NCI-H1694 treated with DMSO at 0.1 percent for 48 hours (cell line): ENCODE results near the gene TGM3.

Source experiments
- DNase-seq: peaks from one replicate; lab custom pipeline; 2025; lab: John Stamatoyannopoulos, UW

The TGM3 gene

GRCh38 chr20:2336471-2336870, 40.7 kb downstream of the TGM3 start:
- DNase-seq = no peak

- DNase-seq = no peak
Measured at GRCh38 chr20:2337142-2337541, 41.3 kb downstream of the TGM3 start.

- DNase-seq = no peak
Measured at GRCh38 chr20:2338411-2339066, 42.7 kb downstream of the TGM3 start.

- no peak for DNase-seq
Measured at GRCh38 chr20:2340136-2340535, 44.3 kb downstream of the TGM3 start.

GRCh38 chr20:2340823-2341222, 45.0 kb downstream of the TGM3 start:
- no peak for DNase-seq

GRCh38 chr20:2341336-2341735, 45.5 kb downstream of the TGM3 start:
- DNase-seq = no peak

- DNase-seq = no peak
Measured at GRCh38 chr20:2342243-2342642, 46.4 kb downstream of the TGM3 start.

GRCh38 chr20:2346188-2346587, 50.4 kb downstream of the TGM3 start:
- no peak for DNase-seq

GRCh38 chr20:2348336-2348735, 52.5 kb downstream of the TGM3 start:
- no peak for DNase-seq

GRCh38 chr20:2349801-2350200, 54.0 kb downstream of the TGM3 start:
- DNase-seq = no peak

GRCh38 chr20:2350606-2351005, 54.8 kb downstream of the TGM3 start:
- DNase-seq = no peak

GRCh38 chr20:2353231-2353630, 57.4 kb downstream of the TGM3 start:
- DNase-seq = no peak

GRCh38 chr20:2357114-2357513, 61.3 kb downstream of the TGM3 start:
- DNase-seq = no peak

GRCh38 chr20:2358006-2358405, 62.2 kb downstream of the TGM3 start:
- DNase-seq = no peak

- DNase-seq = no peak
Measured at GRCh38 chr20:2361035-2361593, 65.3 kb downstream of the TGM3 start.

- no peak for DNase-seq
Measured at GRCh38 chr20:2363187-2363586, 67.4 kb downstream of the TGM3 start.

GRCh38 chr20:2363587-2363986, 67.8 kb downstream of the TGM3 start:
- DNase-seq = no peak

GRCh38 chr20:2364044-2364443, 68.2 kb downstream of the TGM3 start:
- no peak for DNase-seq

- no peak for DNase-seq
Measured at GRCh38 chr20:2365091-2365490, 69.3 kb downstream of the TGM3 start.

- no peak for DNase-seq
Measured at GRCh38 chr20:2365666-2366065, 69.9 kb downstream of the TGM3 start.

- DNase-seq = no peak
Measured at GRCh38 chr20:2368621-2369020, 72.8 kb downstream of the TGM3 start.

- DNase-seq = no peak
Measured at GRCh38 chr20:2373098-2373497, 77.3 kb downstream of the TGM3 start.

- no peak for DNase-seq
Measured at GRCh38 chr20:2374346-2375125, 78.7 kb downstream of the TGM3 start.
